ENCODE results near the gene CSTPP1.

Gene CSTPP1

GRCh38 chr11:46936138-46937110, at the start of gene CSTPP1:
Gene CSTPP1, plus strand, starts transcription at chr11:46936761. Its CDS starts 45 bp downstream, at chr11:46936806.
- DNase-seq = peak; percentile 95

GRCh38 chr11:46888636-46889035, 47.9 kb upstream of the CSTPP1 start:
- no peak for DNase-seq

GRCh38 chr11:46889251-46889650, 47.3 kb upstream of the CSTPP1 start:
- DNase-seq = no peak

- DNase-seq = peak; percentile 84
Measured at GRCh38 chr11:46889689-46890475, 46.7 kb upstream of the CSTPP1 start.

GRCh38 chr11:46890665-46891064, 45.9 kb upstream of the CSTPP1 start:
- DNase-seq = no peak

- DNase-seq = no peak
Measured at GRCh38 chr11:46892109-46892508, 44.5 kb upstream of the CSTPP1 start.

- no peak for DNase-seq
Measured at GRCh38 chr11:46892838-46893237, 43.7 kb upstream of the CSTPP1 start.

GRCh38 chr11:46894506-46894905, 42.1 kb upstream of the CSTPP1 start:
- DNase-seq = no peak

- DNase-seq = no peak
Measured at GRCh38 chr11:46894961-46895360, 41.6 kb upstream of the CSTPP1 start.

- DNase-seq = no peak
Measured at GRCh38 chr11:46895821-46896220, 40.7 kb upstream of the CSTPP1 start.

- DNase-seq = peak; percentile 22
Measured at GRCh38 chr11:46896719-46897406, 39.7 kb upstream of the CSTPP1 start.

- DNase-seq = no peak
Measured at GRCh38 chr11:46898396-46899095, 38.0 kb upstream of the CSTPP1 start.

- DNase-seq = no peak
Measured at GRCh38 chr11:46899501-46900025, 37.0 kb upstream of the CSTPP1 start.

GRCh38 chr11:46900091-46900746, 36.3 kb upstream of the CSTPP1 start:
- DNase-seq = no peak

- no peak for DNase-seq
Measured at GRCh38 chr11:46901156-46901555, 35.4 kb upstream of the CSTPP1 start.

GRCh38 chr11:46902694-46903093, 33.9 kb upstream of the CSTPP1 start:
- no peak for DNase-seq

- DNase-seq = peak; percentile 83
Measured at GRCh38 chr11:46903846-46904245, 32.7 kb upstream of the CSTPP1 start.

GRCh38 chr11:46905806-46906205, 30.8 kb upstream of the CSTPP1 start:
- no peak for DNase-seq

GRCh38 chr11:46906609-46907041, 29.9 kb upstream of the CSTPP1 start:
- no peak for DNase-seq

- no peak for DNase-seq
Measured at GRCh38 chr11:46907606-46908005, 29.0 kb upstream of the CSTPP1 start.

- DNase-seq = peak; percentile 77
Measured at GRCh38 chr11:46912526-46913150, 23.9 kb upstream of the CSTPP1 start.
